Measurements from ENCODE around the gene FZD2. TPM values are rescaled to one million over a fixed set of nuclear protein-coding genes. Genes with fewer than 3 reads are reported as not detected.

FZD2 gene
- total and polyA plus RNA-seq, 8 donors, result 9.8 to 36.7 (median 26.1) TPM

- Histone ChIP-seq H3K36me3 (no peaks in the 10 kb centered on the region), H3K4me1 (peaks cover 4 to 9% of the 10 kb centered on the region in 2 donors), H3K27ac (no peak overlapping the region), H3K27me3 (peaks cover 0 to 40% of the 10 kb centered on the region in 2 donors), H3K9me3 (no peaks in the 10 kb centered on the region), H3K4me3 (no peak overlapping the region)
- DNase-seq (no peak), ATAC-seq (no peak)
- intact Hi-C loops (cut with DNase I), result no loop called here
- no peak for TF ChIP-seq CTCF (IDR thresholded peaks at IDR 0.05)
Observed at GRCh38 chr17:44541884-44542581, 15.3 kb upstream of the FZD2 start.

DNA sequence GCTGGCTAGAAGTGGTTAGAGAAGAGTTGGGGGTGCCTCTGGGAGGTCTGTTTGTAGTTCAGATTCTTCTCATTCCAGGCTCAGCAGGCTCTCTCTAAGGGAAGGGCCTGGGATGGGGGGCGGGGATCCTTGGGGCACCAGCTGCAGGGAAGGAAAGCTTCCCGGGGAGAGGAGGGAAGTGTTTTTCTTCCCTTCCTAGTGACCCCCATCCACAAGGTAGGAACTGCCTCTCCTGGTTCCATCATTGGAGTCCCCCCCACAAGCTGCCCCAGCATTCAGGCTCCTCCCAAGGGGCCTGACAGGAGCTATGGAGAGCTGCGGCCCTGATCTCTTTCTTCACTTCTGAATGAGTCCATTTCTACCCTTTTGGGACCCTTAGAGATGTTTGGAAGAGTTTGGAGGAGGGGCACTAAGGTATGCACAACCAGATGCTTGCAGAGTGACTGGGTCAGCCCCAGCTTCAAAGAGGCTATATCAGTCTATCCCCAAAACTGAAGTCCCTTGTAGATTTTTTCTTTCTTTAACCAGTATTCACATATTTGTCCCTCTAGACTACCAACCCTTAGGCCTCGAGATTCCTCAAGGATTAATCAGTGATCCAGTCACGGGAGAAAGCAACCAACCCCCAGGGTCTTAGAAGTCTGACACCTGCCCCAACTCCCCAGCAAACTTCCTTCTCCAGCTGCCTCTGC is 13.9 kb upstream of the FZD2 start:
- Histone ChIP-seq H3K36me3 (no peaks in the 10 kb centered on the region), H3K27me3 (peaks cover 0 to 40% of the 10 kb centered on the region in 2 donors), H3K4me1 (peaks cover 4 to 9% of the 10 kb centered on the region in 2 donors), H3K9me3 (no peaks in the 10 kb centered on the region), H3K4me3 (no peak overlapping the region), H3K27ac (peak overlapping the region; percentile 39 to 45)
- intact Hi-C loops (cut with DNase I), result no loop called here
- ATAC-seq (peak; percentile 85), DNase-seq (peak in 1 of 4 donors; percentile 79)
- TF ChIP-seq CTCF (IDR thresholded peaks at IDR 0.05), result no peak

DNA sequence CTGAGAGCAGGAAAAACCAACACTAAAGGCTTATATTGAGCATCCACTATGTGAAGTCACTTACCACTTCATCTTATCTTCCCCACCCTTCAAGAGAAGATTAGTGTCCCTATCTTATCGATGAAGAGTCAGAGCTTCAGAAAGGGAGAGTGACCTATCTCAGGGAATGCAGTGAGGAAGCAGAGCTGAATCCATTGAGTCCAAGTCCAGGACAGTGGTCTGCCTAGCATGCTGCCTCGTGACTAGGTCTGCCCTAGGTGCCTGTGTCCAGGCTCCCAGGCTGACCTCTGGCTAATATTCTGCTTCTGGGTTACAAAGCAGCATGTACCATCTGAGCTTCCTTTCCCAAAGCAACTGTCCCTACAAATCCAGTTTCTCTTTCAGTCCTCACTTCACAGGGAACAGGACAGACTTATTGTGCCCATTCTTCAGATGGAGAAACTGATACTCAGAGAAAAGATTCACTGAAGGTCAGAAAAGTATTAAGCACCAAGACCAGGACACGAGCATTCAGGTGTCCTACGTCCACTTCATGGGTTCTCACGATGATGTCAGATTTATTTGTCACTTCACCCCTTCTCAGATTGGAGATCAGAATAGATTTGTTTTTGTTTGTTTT is 13.3 kb upstream of the FZD2 start:
- no peak for ATAC-seq
- H3K27me3 ChIP-seq, result peaks cover 0 to 36% of the 10 kb centered on the region in 2 donors

DNA sequence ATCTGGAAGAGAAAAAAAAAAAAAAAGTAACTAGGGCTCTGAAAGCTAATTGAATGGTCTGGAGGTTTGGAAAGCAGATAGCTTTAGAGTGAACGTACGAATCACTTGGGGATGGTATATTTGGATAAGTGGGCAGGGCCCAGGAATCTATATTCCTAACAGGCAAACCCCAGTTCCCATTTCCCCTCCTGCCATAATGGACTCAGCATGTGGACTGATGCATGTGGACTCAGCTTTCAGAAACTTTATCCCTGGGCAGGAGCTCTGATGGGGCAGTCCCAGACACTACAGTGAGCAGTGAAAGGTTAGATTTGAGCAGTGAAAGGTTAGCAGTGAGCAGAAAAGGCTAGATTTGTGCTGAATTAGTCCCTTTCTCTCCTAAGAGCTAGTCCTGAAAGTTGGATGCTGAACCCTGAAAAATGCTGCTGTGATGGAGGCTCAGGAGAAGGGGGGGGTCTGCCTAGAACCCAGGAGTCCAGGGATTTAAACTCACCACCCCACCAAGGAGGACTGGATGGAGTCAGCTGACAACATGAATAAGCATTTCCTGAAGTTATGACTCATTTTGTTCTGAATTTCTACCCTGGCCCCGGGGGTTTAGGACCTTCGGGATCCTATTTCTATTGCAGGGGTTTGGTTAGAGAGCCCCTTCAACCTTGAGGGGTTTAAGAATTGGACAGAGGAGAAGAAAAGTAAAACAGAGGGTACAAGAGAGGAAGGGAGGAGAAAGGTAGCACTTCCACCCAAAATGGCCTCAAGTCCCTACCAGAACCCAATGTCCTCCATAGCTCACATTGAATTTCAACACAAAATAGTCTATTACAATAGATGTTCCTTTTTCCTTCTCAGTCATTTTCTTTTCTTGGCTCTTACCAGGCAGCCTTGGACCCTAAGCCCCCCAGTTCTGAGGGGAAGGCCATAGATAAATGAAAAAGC is 10.3 kb upstream of the FZD2 start:
- TF ChIP-seq CTCF (IDR thresholded peaks at IDR 0.05), result no peak
- intact Hi-C loops (cut with DNase I), result no loop called here
- peaks cover 0 to 9% of the 10 kb centered on the region in 2 donors for H3K27me3 ChIP-seq
- no peaks in the 10 kb centered on the region for H3K9me3 ChIP-seq
- H3K4me3 ChIP-seq, result no peak overlapping the region
- H3K36me3 ChIP-seq, result no peaks in the 10 kb centered on the region
- H3K27ac ChIP-seq, result peak overlapping the region in 1 of 2 donors; percentile 75
- ATAC-seq, result no peak
- peaks cover 8 to 9% of the 10 kb centered on the region in 2 donors for H3K4me1 ChIP-seq
- DNase-seq, result no peak

More for the DNA sequence above, 13.3 kb upstream of the FZD2 start:
- peak overlapping the region in 1 of 2 donors; percentile 39 for H3K27ac ChIP-seq
- H3K36me3 ChIP-seq, result no peaks in the 10 kb centered on the region
- intact Hi-C loops (cut with DNase I), result no loop called here
- DNase-seq, result no peak
- no peak for TF ChIP-seq CTCF (IDR thresholded peaks at IDR 0.05)
- H3K9me3 ChIP-seq, result no peaks in the 10 kb centered on the region
- H3K4me1 ChIP-seq, result peaks cover 6 to 9% of the 10 kb centered on the region in 2 donors
- H3K4me3 ChIP-seq, result no peak overlapping the region

All from left lung (tissue), 10 donors.